T-cell (primary cell): ENCODE data around the gene FHIT. TPM values are rescaled to one million over a fixed set of nuclear protein-coding genes. Genes with fewer than 3 reads are reported as not detected.
A peak's percentile ranks its signal among the peaks of the same experiment; 100 is the strongest.

Source experiments
- ATAC-seq, 4 experiments: fragments of 200-7000 bp in 3 of 4; fragments of 150-1000 bp in 1 of 4; cut with Tn5 transposase; replicated peaks in 1 of 4; 1 replicate in 3 of 4; 2 replicates in 1 of 4; pipeline ENCODE4 v1.10.0; 2021; ENCODE audit warnings: moderate library complexity in 3 of 4, mild to moderate bottlenecking in 2 of 4, moderate number of reproducible peaks in 1 of 4
- CTCF ChIA-PET, 2 donors: fragments of 300-600 bp; sonication (Branson Sonifier 250); formaldehyde crosslinking; loops; one replicate each; lab custom pipeline; 2022; ENCODE audit warnings: antibody characterized with exemption in 2 of 2; lab: Charles Lee
- POLR2A ChIA-PET, 2 donors: fragments of 300-600 bp; sonication (Branson Sonifier 250); formaldehyde crosslinking; loops; one replicate each; lab custom pipeline; 2022; ENCODE audit warnings: antibody characterized with exemption in 2 of 2; lab: Charles Lee
- DNase-seq, 35 experiments: peaks; one replicate each; pipeline versions ENCODE4 v3.0.0 to v3.0.0-alpha.2; 2013 to 2023
- H3K27ac ChIP-seq: one replicate; pipeline ENCODE4 v1.5.1; 2013; ENCODE audit warnings: low read length
- H3K27me3 ChIP-seq, 2 experiments: replicated peaks in 1 of 2; 1 replicate in 1 of 2; 2 replicates in 1 of 2; pipeline versions ENCODE4 v1.6.1 to v1.7.0; 2013; ENCODE audit warnings: low read length in 1 of 2, mixed read lengths in 1 of 2; ENCODE audit not compliant: control insufficient read depth in 2 of 2, insufficient read depth in 2 of 2; ENCODE audit errors: extremely low read depth in 1 of 2
- H3K36me3 ChIP-seq, 2 donors: 1 replicate in 1 of 2; 2 replicates in 1 of 2; pipeline versions ENCODE4 v1.6.1 to v1.7.0; 2013; ENCODE audit warnings: low read length in 1 of 2; ENCODE audit not compliant: control insufficient read depth in 2 of 2, insufficient read depth in 1 of 2; ENCODE audit errors: extremely low read depth in 1 of 2
- H3K4me1 ChIP-seq, 2 experiments: 1 replicate in 1 of 2; 2 replicates in 1 of 2; pipeline versions ENCODE4 v1.6.1 to v1.7.0; 2013; ENCODE audit warnings: low read length in 2 of 2, mixed read lengths in 1 of 2; ENCODE audit not compliant: insufficient read depth in 2 of 2, control insufficient read depth in 1 of 2; ENCODE audit errors: extremely low read depth in 1 of 2
- H3K4me3 ChIP-seq, 2 donors: 1 replicate in 1 of 2; 2 replicates in 1 of 2; pipeline versions ENCODE4 v1.5.1 to v1.7.0; 2013; ENCODE audit warnings: mild to moderate bottlenecking in 2 of 2, low read length in 1 of 2, moderate library complexity in 1 of 2; ENCODE audit not compliant: control insufficient read depth in 1 of 2; ENCODE audit errors: extremely low read depth in 1 of 2
- H3K9me3 ChIP-seq: 2 replicates; pipeline ENCODE4 v1.7.0; 2013
- H3K27ac Mint-ChIP-seq, 2 donors: one replicate each; pipeline ENCODE4 v1.8.0; 2020 to 2021; ENCODE audit warnings: mild to moderate bottlenecking in 2 of 2, mixed read lengths in 2 of 2
- H3K27me3 Mint-ChIP-seq, 2 donors: one replicate each; pipeline ENCODE4 v1.8.0; 2021 to 2022; ENCODE audit warnings: mixed read lengths in 2 of 2
- H3K36me3 Mint-ChIP-seq: one replicate; pipeline ENCODE4 v1.8.0; 2021; ENCODE audit warnings: mixed read lengths
- H3K4me1 Mint-ChIP-seq, 3 donors: one replicate each; pipeline ENCODE4 v1.8.0; 2020 to 2022; ENCODE audit warnings: mixed read lengths in 3 of 3, mild to moderate bottlenecking in 1 of 3
- H3K4me3 Mint-ChIP-seq, 3 donors: one replicate each; pipeline ENCODE4 v1.8.0; 2020 to 2022; ENCODE audit warnings: mild to moderate bottlenecking in 3 of 3, mixed read lengths in 3 of 3, moderate library complexity in 3 of 3
- H3K9me3 Mint-ChIP-seq, 3 donors: one replicate each; pipeline ENCODE4 v1.8.0; 2020 to 2022; ENCODE audit warnings: mixed read lengths in 3 of 3
- WGBS: methylation state at CpG from one replicate; pipeline ENCODE4 v1.1.5; 2013; ENCODE audit warnings: missing lambda C conversion rate; ENCODE audit not compliant: insufficient coverage; 5-methylcytosine and 5-hydroxymethylcytosine counted together
- total RNA-seq, 35 experiments: library from RNA in 6 of 35; stranded (reverse) in 6 of 35; fragments of 120-200 nt in 1 of 35; gene quantifications; one replicate each; pipeline versions ENCODE4 v1.2.1 to v1.2.4 and lab custom pipeline; 2013 to 2026

The FHIT gene
- total RNA-seq, 5 donors from 2014 or later (not counting 1 experiment from before 2014, with no cell fraction given), result 33.1 to 197 (median 78.3) TPM

DNA sequence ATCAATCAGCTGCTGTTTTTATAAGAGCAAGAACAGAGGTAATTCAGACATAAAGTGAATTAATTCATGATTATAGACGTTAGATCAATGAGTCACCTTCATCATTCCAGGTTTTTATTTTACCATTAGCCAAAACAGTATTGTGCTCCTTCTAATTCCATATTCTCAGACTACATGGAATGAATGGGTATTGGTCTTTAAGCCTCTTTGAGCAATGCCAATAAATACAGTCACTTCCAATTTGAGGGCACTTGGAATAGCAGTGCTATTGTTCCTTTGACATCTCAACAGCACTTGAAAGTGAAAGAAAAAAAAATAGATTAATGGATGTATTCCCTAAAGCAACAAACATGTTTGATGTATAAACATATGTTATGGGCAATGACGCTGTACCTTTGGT is 1370.5 kb downstream of the FHIT start:
- H3K9me3 Mint-ChIP-seq, result peaks cover 0 to 4% (median 3%) of the 10 kb centered on the region in 3 donors
- Histone ChIP-seq H3K27me3 (no peaks in the 10 kb centered on the region), H3K27ac (no peak overlapping the region), H3K36me3 (no peaks in the 10 kb centered on the region), H3K4me1 (peaks cover 7 to 34% of the 10 kb centered on the region in 2 experiments), H3K9me3 (no peaks in the 10 kb centered on the region), H3K4me3 (no peak overlapping the region)
- H3K4me3 Mint-ChIP-seq, result no peak overlapping the region
- H3K4me1 Mint-ChIP-seq, result peaks cover 48 to 89% (median 71%) of the 10 kb centered on the region in 3 donors
- CTCF ChIA-PET, result interaction anchor here in 1 of 2 donors (0.5 kb wide), 1 partner anchor 77 kb away, joined by 3 read pairs; no protein-coding TSS in a partner anchor
- H3K36me3 Mint-ChIP-seq, result peaks cover 21% of the 10 kb centered on the region
- no peak for ATAC-seq
- no peaks in the 10 kb centered on the region for H3K27me3 Mint-ChIP-seq
- no peak for DNase-seq
- POLR2A ChIA-PET, result no interaction called here
- WGBS, result no CpG with 5 or more reads among the region's 2 CpGs
- no peak overlapping the region for H3K27ac Mint-ChIP-seq

DNA sequence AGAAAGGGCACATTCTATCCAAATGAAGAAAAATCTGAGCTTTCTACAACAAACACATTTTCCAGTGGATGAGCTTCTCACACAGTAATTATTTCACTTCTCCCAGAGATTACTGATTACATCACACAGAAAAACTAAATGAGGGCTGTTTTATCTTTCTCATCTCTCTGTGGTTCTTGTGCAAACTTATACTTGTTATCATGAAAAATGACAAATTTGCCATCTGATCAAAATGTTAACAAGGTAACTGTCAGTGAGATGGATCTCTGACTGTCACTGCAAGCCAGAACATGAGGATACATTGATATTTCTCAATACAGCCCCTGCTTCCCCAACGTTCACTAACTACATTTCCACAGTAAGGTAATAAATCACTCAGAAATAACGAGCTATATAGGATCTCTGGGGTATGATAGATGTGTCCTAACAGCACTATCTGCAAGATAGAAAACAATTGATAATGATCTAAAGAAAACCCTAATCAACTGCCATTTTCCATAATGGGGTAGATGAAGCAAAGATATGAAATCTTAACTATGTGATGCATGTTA is 1372.1 kb downstream of the FHIT start:
- Mint-ChIP-seq H3K27ac (peak overlapping the region in 1 of 2 donors; percentile 9), H3K4me1 (peaks cover 33 to 74% (median 65%) of the 10 kb centered on the region in 3 donors)
- no peak for DNase-seq

DNA sequence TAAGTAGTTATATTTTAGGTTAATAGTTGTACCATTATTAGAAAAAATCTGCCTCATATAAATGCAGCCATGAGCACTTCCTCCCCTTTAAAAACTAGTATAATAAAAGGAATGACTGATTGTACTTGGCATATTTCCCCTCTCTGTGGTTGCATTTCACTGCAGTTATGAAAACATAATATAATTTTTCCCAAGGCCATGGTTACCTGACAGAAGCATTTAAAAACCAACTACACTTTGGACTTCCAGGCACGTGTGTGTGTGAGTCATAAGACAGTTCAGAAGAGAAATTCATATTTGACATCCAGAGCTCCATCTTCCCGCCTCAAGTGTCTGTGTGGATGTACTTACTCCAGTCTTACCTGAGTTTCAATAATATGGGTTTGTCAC is 1373.2 kb downstream of the FHIT start:
- Histone ChIP-seq H3K4me3 (no peak overlapping the region), H3K27me3 (no peaks in the 10 kb centered on the region), H3K36me3 (no peaks in the 10 kb centered on the region), H3K4me1 (peaks cover 0 to 22% of the 10 kb centered on the region in 2 experiments), H3K9me3 (no peaks in the 10 kb centered on the region), H3K27ac (no peak overlapping the region)
- ATAC-seq, result no peak
- DNase-seq, result no peak
- Mint-ChIP-seq H3K27ac (no peak overlapping the region), H3K4me1 (peaks cover 36 to 74% (median 70%) of the 10 kb centered on the region in 3 donors), H3K9me3 (peaks cover 0 to 5% (median 0%) of the 10 kb centered on the region in 3 donors), H3K36me3 (peaks cover 36% of the 10 kb centered on the region), H3K27me3 (no peaks in the 10 kb centered on the region), H3K4me3 (no peak overlapping the region)
- ChIA-PET CTCF (no interaction called here), POLR2A (no interaction called here)
- no CpG with 5 or more reads among the region's 2 CpGs for WGBS

More for the DNA sequence above, 1372.1 kb downstream of the FHIT start:
- no peaks in the 10 kb centered on the region for H3K27me3 Mint-ChIP-seq
- no peak overlapping the region for H3K4me3 ChIP-seq
- H3K9me3 Mint-ChIP-seq, result peaks cover 0 to 3% (median 0%) of the 10 kb centered on the region in 3 donors
- no peak overlapping the region for H3K27ac ChIP-seq
- no peaks in the 10 kb centered on the region for H3K27me3 ChIP-seq
- WGBS, result no CpG with 5 or more reads among the region's 2 CpGs
- H3K36me3 ChIP-seq, result no peaks in the 10 kb centered on the region
- peak in 1 of 4 experiments; percentile 17 for ATAC-seq
- ChIA-PET CTCF (interaction anchor here in 1 of 2 donors (0.5 kb wide), 1 partner anchor 21 kb away, joined by 4 read pairs; no protein-coding TSS in a partner anchor), POLR2A (no interaction called here)
- peak overlapping the region in 1 of 3 donors; percentile 14 for H3K4me3 Mint-ChIP-seq
- H3K36me3 Mint-ChIP-seq, result peaks cover 34% of the 10 kb centered on the region
- peaks cover 0 to 22% of the 10 kb centered on the region in 2 experiments for H3K4me1 ChIP-seq
- no peaks in the 10 kb centered on the region for H3K9me3 ChIP-seq

GRCh38 chr3:59877263-59878037 is 1373.8 kb downstream of the FHIT start:
- Mint-ChIP-seq H3K27me3 (no peaks in the 10 kb centered on the region), H3K36me3 (peaks cover 38% of the 10 kb centered on the region), H3K4me3 (no peak overlapping the region), H3K4me1 (peaks cover 39 to 75% (median 71%) of the 10 kb centered on the region in 3 donors), H3K27ac (no peak overlapping the region), H3K9me3 (peaks cover 0 to 7% (median 0%) of the 10 kb centered on the region in 3 donors)
- Histone ChIP-seq H3K9me3 (no peaks in the 10 kb centered on the region), H3K4me1 (peaks cover 0 to 20% of the 10 kb centered on the region in 2 experiments), H3K4me3 (no peak overlapping the region), H3K36me3 (no peaks in the 10 kb centered on the region), H3K27me3 (no peaks in the 10 kb centered on the region), H3K27ac (no peak overlapping the region)
- no peak for DNase-seq
- WGBS, result 100% methylated on average over 1 of the region's 2 CpGs
- ChIA-PET CTCF (no interaction called here), POLR2A (interaction anchor here in 1 of 2 donors (1.6 kb wide), 1 partner anchor 7 kb away, joined by 3 read pairs; no protein-coding TSS in a partner anchor)
- ATAC-seq, result no peak

- H3K9me3 Mint-ChIP-seq, result peaks cover 0 to 7% (median 0%) of the 10 kb centered on the region in 3 donors
These were observed 1374.7 kb downstream of the FHIT start for GRCh38 chr3:59876533-59877062.

DNA sequence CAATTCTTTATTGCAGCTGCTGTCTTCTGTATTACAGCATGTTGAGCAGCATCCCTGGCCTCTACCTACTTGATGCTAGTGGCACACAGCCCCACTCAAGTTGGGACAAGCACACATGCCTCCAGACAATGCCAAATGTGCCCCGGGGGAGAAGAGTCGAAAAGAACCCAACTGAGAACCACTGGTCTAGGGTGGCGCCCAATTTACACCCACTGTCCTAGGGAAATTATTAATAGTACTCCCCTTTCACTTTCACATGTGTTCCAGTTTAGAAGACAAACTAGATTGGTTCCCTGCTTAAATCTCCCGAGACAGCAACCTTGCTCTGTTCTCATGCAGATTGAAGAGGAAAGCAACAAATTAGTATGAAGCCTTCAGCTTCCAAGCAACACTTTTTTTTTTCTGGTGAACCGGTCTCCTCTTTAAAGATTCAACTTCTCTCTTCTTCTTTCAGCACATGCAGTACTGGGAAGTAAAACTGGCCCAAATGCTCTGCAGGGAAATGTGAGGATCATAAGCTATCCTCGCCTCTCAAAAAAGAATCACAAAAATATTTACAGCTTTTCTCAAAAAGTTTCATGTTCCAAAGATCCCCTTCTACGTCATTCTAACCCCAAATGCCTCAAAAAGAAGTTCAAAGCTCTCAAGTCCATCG is 1377.5 kb downstream of the FHIT start:
- ChIA-PET POLR2A (interaction anchor here in 1 of 2 donors (0.7 kb wide), 1 partner anchor 104 kb away, joined by 3 read pairs; no protein-coding TSS in a partner anchor), CTCF (no interaction called here)
- Histone ChIP-seq H3K27me3 (no peaks in the 10 kb centered on the region), H3K9me3 (no peaks in the 10 kb centered on the region), H3K4me3 (no peak overlapping the region), H3K4me1 (peaks cover 1 to 5% of the 10 kb centered on the region in 2 experiments), H3K27ac (no peak overlapping the region), H3K36me3 (no peaks in the 10 kb centered on the region)
- peaks cover 0 to 7% (median 0%) of the 10 kb centered on the region in 3 donors for H3K9me3 Mint-ChIP-seq
- no peaks in the 10 kb centered on the region for H3K27me3 Mint-ChIP-seq
- peaks cover 38% of the 10 kb centered on the region for H3K36me3 Mint-ChIP-seq
- H3K4me1 Mint-ChIP-seq, result peaks cover 24 to 71% (median 69%) of the 10 kb centered on the region in 3 donors
- no peak for ATAC-seq
- no peak for DNase-seq
- H3K27ac Mint-ChIP-seq, result peak overlapping the region in 1 of 2 donors; percentile 4
- H3K4me3 Mint-ChIP-seq, result peak overlapping the region in 1 of 3 donors; percentile 35
- WGBS, result 59% methylated on average over 6 of the region's 8 CpGs

More at GRCh38 chr3:59876533-59877062, 1374.7 kb downstream of the FHIT start:
- H3K4me1 ChIP-seq, result peaks cover 0 to 16% of the 10 kb centered on the region in 2 experiments
- peaks cover 37 to 75% (median 72%) of the 10 kb centered on the region in 3 donors for H3K4me1 Mint-ChIP-seq
- no peaks in the 10 kb centered on the region for H3K27me3 ChIP-seq
- no peaks in the 10 kb centered on the region for H3K36me3 ChIP-seq
- H3K36me3 Mint-ChIP-seq, result peaks cover 42% of the 10 kb centered on the region
- no peak overlapping the region for H3K4me3 Mint-ChIP-seq
- DNase-seq (no peak), ATAC-seq (no peak)
- no CpG with 5 or more reads among the region's 2 CpGs for WGBS
- H3K27ac ChIP-seq, result no peak overlapping the region
- CTCF ChIA-PET, result no interaction called here
- POLR2A ChIA-PET, result interaction anchor here in 1 of 2 donors (1.6 kb wide), 1 partner anchor 8 kb away, joined by 3 read pairs; no protein-coding TSS in a partner anchor
- H3K27me3 Mint-ChIP-seq, result no peaks in the 10 kb centered on the region
- no peak overlapping the region for H3K4me3 ChIP-seq
- no peaks in the 10 kb centered on the region for H3K9me3 ChIP-seq
- no peak overlapping the region for H3K27ac Mint-ChIP-seq
